ENCODE measurements around the gene RNF144B. TPM values are rescaled to one million over a fixed set of nuclear protein-coding genes. Genes with fewer than 3 reads are reported as not detected.

The RNF144B gene
- total and polyA plus RNA-seq, 2 of the 13 experiments (the other 11 are each of a cell fraction or from before 2014, with no cell fraction given), result 1.8 to 4.3 TPM

DNA sequence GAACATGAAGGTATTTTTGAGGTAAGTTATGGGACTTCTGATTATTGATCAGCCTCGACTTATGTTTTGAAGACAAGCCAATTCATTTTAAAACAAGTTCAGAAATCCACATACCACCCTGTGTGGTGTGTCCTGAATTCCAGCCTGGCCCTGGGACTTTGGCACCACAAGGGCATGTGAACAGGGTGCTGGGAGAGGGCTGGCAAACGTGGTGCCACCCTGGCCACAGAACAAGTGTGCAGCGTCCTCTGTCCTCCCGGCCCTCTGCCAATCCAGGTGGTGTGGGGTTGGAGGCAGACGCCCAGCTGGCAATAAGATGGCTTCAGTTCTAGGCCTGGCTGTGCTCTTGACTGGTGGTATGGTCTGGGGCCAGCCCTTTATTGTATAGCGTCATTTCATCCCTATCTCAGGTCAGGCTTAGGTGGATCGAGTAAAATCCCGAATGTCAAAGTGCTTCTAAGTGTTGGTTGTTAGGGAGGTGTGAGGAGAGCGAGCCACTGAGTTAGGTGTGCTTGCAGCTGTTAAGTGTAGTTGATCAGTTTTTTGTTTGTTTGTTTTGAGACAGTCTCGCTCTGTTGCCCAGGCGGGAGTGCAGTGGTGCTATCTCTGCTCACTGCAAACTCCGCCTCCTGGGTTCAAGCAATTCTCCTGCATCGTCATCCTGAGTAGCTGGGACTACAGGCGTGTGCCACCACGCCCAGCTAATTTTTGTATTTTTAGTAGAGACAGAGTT is 84.2 kb downstream of the RNF144B start:
- Histone ChIP-seq H3K27ac (ENCODE audit: extremely low read length, insufficient read depth, low read length) (no peak overlapping the region), H4K20me1 (ENCODE audit: insufficient read depth, low read length) (no peaks in the 10 kb centered on the region), H3K27me3 (ENCODE audit: control insufficient read depth in 1 of 2, insufficient read depth in 2 of 2, low read length in 2 of 2) (no peaks in the 10 kb centered on the region), H3K79me2 (ENCODE audit: insufficient read depth, low read length) (no peaks in the 10 kb centered on the region), H3K4me1 (ENCODE audit: insufficient read depth, low read length) (peaks cover 46% of the 10 kb centered on the region), H3K9ac (ENCODE audit: insufficient read depth, low read depth, low read length) (no peak overlapping the region), H3K9me3 (ENCODE audit: low read length) (no peaks in the 10 kb centered on the region), H2AFZ (ENCODE audit: low read length) (no peak overlapping the region), H3K4me3 (replicated peaks in 1 of 3; ENCODE audit: insufficient read depth in 1 of 3, low read depth in 2 of 3, low read length in 3 of 3) (no peak overlapping the region), H3K4me2 (ENCODE audit: low read depth, low read length) (no peak overlapping the region), H3K36me3 (replicated peaks in 1 of 2; ENCODE audit: control insufficient read depth in 1 of 2, insufficient read depth in 2 of 2, low read length in 2 of 2) (no peaks in the 10 kb centered on the region)
- intact Hi-C loops (cut with micrococcal nuclease; ENCODE audit: unreplicated experiment) (no loop called here), in situ Hi-C loops (cut with HindIII; ENCODE audit: extremely low pct_ligation_motif_present, low pct_unique_long_range_greater_than_20kb) (no loop called here)
- no peak for TF ChIP-seq ZBTB3 (CRISPR knock-in tag; IDR thresholded peaks at IDR 0.05; ENCODE audit: borderline replicate concordance, low read depth)
- TF ChIP-seq ZNF879 (CRISPR knock-in tag; IDR thresholded peaks at IDR 0.05), result no peak
- no peak for TF ChIP-seq ATRX (CRISPR knock-in tag; IDR thresholded peaks at IDR 0.05; ENCODE audit: borderline replicate concordance)
- TF ChIP-seq TSC22D2 (CRISPR knock-in tag; IDR thresholded peaks at IDR 0.05; ENCODE audit: borderline replicate concordance), result no peak
- no peak for TF ChIP-seq ZNF343 (CRISPR knock-in tag; IDR thresholded peaks at IDR 0.05)
- TF ChIP-seq SAFB2 (CRISPR knock-in tag; IDR thresholded peaks at IDR 0.05; ENCODE audit: borderline replicate concordance, low read depth), result no peak
- TF ChIP-seq KDM1A (CRISPR knock-in tag; IDR thresholded peaks at IDR 0.05), result no peak
- no peak for TF ChIP-seq E2F2 (CRISPR knock-in tag; IDR thresholded peaks at IDR 0.05; ENCODE audit: borderline replicate concordance)
- no peak for TF ChIP-seq ZNF275 (CRISPR knock-in tag; IDR thresholded peaks at IDR 0.05; ENCODE audit: borderline replicate concordance)
- TF ChIP-seq ZNF570 (CRISPR knock-in tag; IDR thresholded peaks at IDR 0.05; ENCODE audit: borderline replicate concordance), result no peak
- TF ChIP-seq ZNF678 (CRISPR knock-in tag; IDR thresholded peaks at IDR 0.05), result no peak
- TF ChIP-seq AGO2 (optimal IDR thresholded peaks at IDR 0.05; ENCODE audit: low read depth, low read length), result no peak
- no peak for TF ChIP-seq ZNF720 (CRISPR knock-in tag; IDR thresholded peaks at IDR 0.05)
- TF ChIP-seq FOXA3 (CRISPR knock-in tag; IDR thresholded peaks at IDR 0.05), result no peak
- no peak for TF ChIP-seq PHF8 (CRISPR knock-in tag; IDR thresholded peaks at IDR 0.05)
- no peak for TF ChIP-seq CREB1 (IDR thresholded peaks at IDR 0.05)
- TF ChIP-seq CREB1 (CRISPR knock-in tag; IDR thresholded peaks at IDR 0.05), result no peak
- no peak for TF ChIP-seq ZNF512B (CRISPR knock-in tag; IDR thresholded peaks at IDR 0.05; ENCODE audit: borderline replicate concordance)
- 90% methylated on average over 13 of the region's 15 CpGs for WGBS (ENCODE audit: low lambda C conversion rate)
- BruUV-seq (replicated peaks), result no TSS peak
- no peak for FAIRE-seq
- DNase-seq (ENCODE audit: low spot score), result no peak
- CTCF ChIA-PET (ENCODE audit: low intra/inter-chr PET ratio, low total read pairs), result no interaction called here
- ATAC-seq, result no peak
- POLR2A ChIA-PET, result no interaction called here
